SK-N-MC (cell line): Measurements from ENCODE around the gene ITPA.

Source experiments
- DNase-seq: peaks from one replicate; pipeline ENCODE4 v3.0.0-alpha.2; 2011; ENCODE audit warnings: low read depth, low spot score
- H3K27ac ChIP-seq: fragments of 200-600 bp; sonication (generic); 2 replicates; pipeline ENCODE4 v1.5.1; 2016; ENCODE audit warnings: mixed run types
- H3K36me3 ChIP-seq: fragments of 200-600 bp; sonication (generic); 2 replicates; pipeline ENCODE4 v1.6.1; 2017; ENCODE audit warnings: antibody characterized with exemption, low read length, mixed read lengths; ENCODE audit not compliant: insufficient read depth
- H3K4me3 ChIP-seq: fragments of 200-600 bp; sonication (generic); 2 replicates; pipeline ENCODE4 v1.5.1; 2016
- H3K9ac ChIP-seq: fragments of 200-600 bp; sonication (generic); 2 replicates; pipeline ENCODE4 v1.8.0; 2017; ENCODE audit warnings: mixed run types, mixed read lengths; ENCODE audit not compliant: insufficient read length
- H3K9me3 ChIP-seq: fragments of 200-600 bp; sonication (generic); 2 replicates; pipeline ENCODE4 v1.6.1; 2017; ENCODE audit warnings: low read depth, mild to moderate bottlenecking, antibody characterized with exemption, low read length, moderate library complexity, mixed read lengths
- EZH2 ChIP-seq: fragments of 200-600 bp; sonication (generic); IDR thresholded peaks from one replicate; pipeline ENCODE4 v1.6.1; 2017; ENCODE audit warnings: antibody characterized with exemption
- FOXP2 ChIP-seq: optimal IDR thresholded peaks from 2 replicates; pipeline ENCODE3; 2011; ENCODE audit warnings: mild to moderate bottlenecking, moderate library complexity; ENCODE audit not compliant: insufficient read depth; ENCODE audit errors: extremely low read length, control extremely low read depth
- POLR2AphosphoS5 ChIP-seq: IDR thresholded peaks from 2 replicates; pipeline ENCODE4 v1.6.1; 2012; ENCODE audit warnings: mild to moderate bottlenecking, low read depth, low read length, borderline replicate concordance

ITPA gene

DNA sequence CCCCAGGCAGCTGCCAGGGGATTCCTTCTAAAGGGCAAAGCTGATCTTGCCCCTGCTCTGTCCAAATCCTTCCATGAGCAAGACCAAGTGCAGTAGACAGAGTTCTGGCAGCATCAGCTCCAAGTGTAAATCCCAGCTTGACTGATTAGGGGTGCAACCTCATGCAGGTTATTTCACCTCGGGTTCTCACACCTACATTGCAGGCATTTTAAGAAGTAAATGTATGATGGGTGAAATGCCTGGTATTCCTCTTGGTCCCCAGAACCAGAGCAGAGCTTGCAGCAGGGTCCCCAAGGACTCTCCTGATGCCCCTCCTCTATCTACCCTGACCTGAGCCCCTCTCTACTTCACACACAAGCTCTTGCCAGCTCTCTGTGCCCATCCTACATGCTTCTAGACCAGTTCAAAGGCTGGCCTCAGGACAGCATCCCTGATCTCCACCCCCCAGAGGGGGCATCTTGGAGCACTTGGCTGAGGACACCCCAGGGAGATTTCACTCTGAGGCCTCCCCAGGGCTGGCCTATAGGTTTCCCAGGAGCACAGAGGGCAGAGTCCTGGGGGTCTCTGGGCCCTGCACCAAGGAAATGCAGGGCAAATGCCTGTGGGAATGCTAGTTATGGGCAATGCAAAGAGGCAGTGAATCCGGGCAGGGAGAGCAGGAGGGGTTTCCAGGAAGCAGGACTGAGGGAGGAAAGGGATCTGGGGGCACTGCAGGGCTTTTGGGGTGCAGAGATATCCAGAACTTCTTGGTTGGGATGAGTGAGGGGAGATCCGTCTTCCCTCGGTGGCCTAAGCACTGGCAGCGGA, 37.0 kb upstream of the ITPA start:
- Histone ChIP-seq H3K4me3 (peak overlapping the region; percentile 89), H3K9me3 (no peaks in the 10 kb centered on the region), H3K9ac (no peak overlapping the region), H3K27ac (no peak overlapping the region), H3K36me3 (no peaks in the 10 kb centered on the region)
- no peak for DNase-seq
- no peak for TF ChIP-seq EZH2
- TF ChIP-seq FOXP2 = no peak
- no peak for TF ChIP-seq POLR2AphosphoS5

GRCh38 chr20:3172933-3173609, 36.2 kb upstream of the ITPA start, which contains the start of gene LZTS3:
LZTS3 (minus strand) TSS chr20:3173549; CDS start chr20:3167163, 6,386 bp downstream.
- Histone ChIP-seq H3K4me3 (peak within 1 kb of the TSS; percentile 89), H3K27ac (peak within 1 kb of the TSS; percentile 48), H3K36me3 (no peaks in the 10 kb centered on the region), H3K9me3 (no peaks in the 10 kb centered on the region), H3K9ac (peak within 1 kb of the TSS; percentile 86)
- TF ChIP-seq FOXP2 (peak; percentile 13), POLR2AphosphoS5 (peak; percentile 5; the same call in 1 of the 2 replicates), EZH2 (no peak)
- no peak for DNase-seq

DNA sequence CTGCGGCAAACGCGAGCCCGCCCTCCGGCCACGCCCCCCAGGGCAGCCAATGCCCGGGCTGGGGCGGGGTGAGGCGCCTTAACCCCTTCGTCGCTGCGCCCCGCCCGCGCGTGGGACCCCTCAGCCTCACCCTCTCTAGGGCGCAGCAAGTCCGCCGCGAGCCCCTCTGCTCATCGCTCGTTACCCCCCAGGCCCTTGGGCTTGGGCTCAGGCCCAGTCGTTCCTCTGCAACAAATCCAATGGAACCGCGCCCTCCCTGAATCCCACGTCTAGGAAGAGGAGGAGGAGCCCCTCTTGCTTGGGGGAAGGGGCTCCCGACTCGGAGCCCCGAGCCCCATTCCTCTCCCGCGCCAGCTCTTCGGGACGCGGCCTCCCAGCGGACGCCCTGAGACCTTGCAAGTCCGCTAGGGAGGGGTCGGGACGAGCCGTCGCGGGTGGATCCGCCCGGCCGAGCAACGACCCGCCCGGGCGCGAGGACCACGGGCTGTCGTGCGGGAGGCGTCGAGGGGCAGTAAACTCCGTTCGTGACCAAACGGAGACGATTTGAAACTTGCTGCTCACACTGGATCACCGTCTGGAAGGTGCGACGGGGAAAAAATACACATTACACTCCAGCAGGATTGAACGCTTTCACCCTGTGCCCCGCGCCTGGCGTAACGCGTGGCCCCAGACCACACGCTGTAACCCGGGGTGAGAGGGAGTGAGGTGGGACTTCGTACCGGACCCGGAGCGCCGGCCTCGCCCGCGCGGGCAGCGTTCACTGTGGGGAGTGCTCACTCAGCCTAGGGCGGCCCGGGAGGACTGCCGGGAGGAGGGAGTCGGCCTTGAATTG, 35.5 kb upstream of the ITPA start:
- Histone ChIP-seq H3K9ac (peak overlapping the region; percentile 86), H3K36me3 (no peaks in the 10 kb centered on the region), H3K27ac (peak overlapping the region; percentile 48), H3K4me3 (peak overlapping the region; percentile 89), H3K9me3 (no peaks in the 10 kb centered on the region)
- TF ChIP-seq FOXP2 (peak; percentile 60), POLR2AphosphoS5 (peak; percentile 61; the same call in 1 of the 2 replicates), EZH2 (no peak)
- DNase-seq = no peak

GRCh38 chr20:3174442-3175261, 34.6 kb upstream of the ITPA start:
- Histone ChIP-seq H3K9ac (peak overlapping the region; percentile 86), H3K36me3 (no peaks in the 10 kb centered on the region), H3K4me3 (peak overlapping the region; percentile 89), H3K27ac (peak overlapping the region; percentile 48), H3K9me3 (no peaks in the 10 kb centered on the region)
- TF ChIP-seq FOXP2 (no peak), POLR2AphosphoS5 (no peak; the same call in 1 of the 2 replicates), EZH2 (no peak)
- peak; percentile 50 for DNase-seq

DNA sequence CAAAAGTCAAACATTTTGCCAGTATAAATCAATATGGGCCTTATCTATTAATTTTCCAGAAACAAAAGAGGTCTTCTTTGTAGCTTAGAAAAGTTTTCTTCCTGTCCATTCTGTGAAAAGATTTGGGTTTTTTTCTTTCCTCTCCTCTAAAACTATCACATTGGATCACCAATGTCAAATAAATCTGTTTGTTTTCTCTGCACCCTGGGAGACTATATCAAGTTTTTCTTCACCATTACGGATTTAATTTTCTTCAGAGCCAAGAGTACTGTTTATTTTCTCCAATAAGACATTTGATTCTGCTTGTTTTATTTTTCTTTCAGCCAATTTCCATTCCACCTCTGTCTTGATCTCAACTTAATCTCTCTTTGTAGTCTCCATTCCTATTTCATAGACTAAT, 34.0 kb upstream of the ITPA start:
- no peak for TF ChIP-seq EZH2
- TF ChIP-seq POLR2AphosphoS5 = no peak
- no peak for TF ChIP-seq FOXP2
- Histone ChIP-seq H3K9ac (peak overlapping the region; percentile 86), H3K9me3 (no peaks in the 10 kb centered on the region), H3K36me3 (no peaks in the 10 kb centered on the region), H3K27ac (peak overlapping the region; percentile 48), H3K4me3 (peak overlapping the region; percentile 89)
- no peak for DNase-seq

- TF ChIP-seq EZH2 (no peak), POLR2AphosphoS5 (no peak), FOXP2 (no peak)
- no peak overlapping the region for H3K27ac ChIP-seq
- no peaks in the 10 kb centered on the region for H3K36me3 ChIP-seq
- no peaks in the 10 kb centered on the region for H3K9me3 ChIP-seq
- H3K9ac ChIP-seq = no peak overlapping the region
- no peak for DNase-seq
- H3K4me3 ChIP-seq = no peak overlapping the region
Measured at GRCh38 chr20:3177746-3178485, 31.4 kb upstream of the ITPA start.

DNA sequence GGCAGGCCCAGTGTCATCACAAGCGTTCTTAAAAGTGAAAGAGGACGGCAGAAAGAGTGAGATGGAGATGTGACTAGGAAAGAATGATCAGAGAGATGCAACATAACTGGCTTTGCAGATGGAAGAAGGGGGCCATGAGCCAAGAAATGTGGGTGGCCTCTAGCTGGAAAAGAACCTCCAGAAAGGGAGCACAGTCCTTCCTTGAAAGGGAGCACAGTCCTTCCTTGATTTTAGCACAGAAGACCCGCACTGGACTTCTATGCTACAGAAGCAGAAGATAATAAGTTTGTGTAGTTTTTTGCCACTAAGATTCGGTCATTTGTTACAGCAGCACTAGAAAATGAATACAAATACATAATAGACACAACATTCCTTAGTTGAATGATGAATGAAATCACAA, 29.0 kb upstream of the ITPA start:
- TF ChIP-seq EZH2 (no peak), POLR2AphosphoS5 (no peak), FOXP2 (no peak)
- H3K36me3 ChIP-seq = no peaks in the 10 kb centered on the region
- H3K9ac ChIP-seq = no peak overlapping the region

More for the DNA sequence above, 29.0 kb upstream of the ITPA start:
- Histone ChIP-seq H3K4me3 (no peak overlapping the region), H3K27ac (no peak overlapping the region), H3K9me3 (no peaks in the 10 kb centered on the region)
- no peak for DNase-seq
